HEK293 (cell line): ENCODE data around the gene MACROD1.

ENCODE experiments used
- CTCF ChIA-PET: fragments of 350-600 bp; formaldehyde crosslinking; extraction: SDS; loops from one replicate; lab custom pipeline; 2021; ENCODE audit warnings: antibody characterized with exemption; lab: Yijun Ruan, JAX
- POLR2A ChIA-PET: fragments of 300-600 bp; formaldehyde crosslinking; extraction: SDS; loops from one replicate; lab custom pipeline; 2020; ENCODE audit warnings: antibody characterized with exemption, inconsistent platforms; lab: Yijun Ruan, JAX
- H3K27ac ChIP-seq: fragments of 200-500 bp; sonication (Bioruptor generic); 2 replicates; pipeline ENCODE4 v1.5.1; 2014; ENCODE audit warnings: low read depth, low read length, control low read depth, inconsistent platforms; ENCODE audit errors: extremely low read depth
- H3K36me3 ChIP-seq, 2 experiments: fragments of 200-500 bp in 1 of 2; sonication (Bioruptor generic) in 1 of 2; 1 replicate in 1 of 2; 2 replicates in 1 of 2; pipeline ENCODE4 v1.5.1; 2014 to 2017; ENCODE audit warnings: inconsistent platforms in 2 of 2, low read length in 2 of 2; ENCODE audit not compliant: control insufficient read depth in 2 of 2, insufficient read depth in 1 of 2
- H3K4me1 ChIP-seq: fragments of 200-500 bp; sonication (Bioruptor generic); 2 replicates; pipeline ENCODE4 v1.5.1; 2014; ENCODE audit warnings: mild to moderate bottlenecking, low read length, inconsistent platforms; ENCODE audit not compliant: control insufficient read depth, insufficient read depth
- H3K4me3 ChIP-seq: 2 replicates; pipeline ENCODE4 v1.5.1; 2011; ENCODE audit warnings: low read depth, mild to moderate bottlenecking, control low read depth, low read length, moderate library complexity
- H3K9me3 ChIP-seq: fragments of 200-500 bp; sonication (Bioruptor generic); 2 replicates; pipeline ENCODE4 v1.5.1; 2014; ENCODE audit warnings: low read depth, low read length, inconsistent platforms; ENCODE audit not compliant: control insufficient read depth, insufficient read depth
- BCL11A ChIP-seq: fragments of 450-650 bp; formaldehyde crosslinking; IDR thresholded peaks from 2 replicates; pipeline ENCODE4 v1.5.1; 2016; ENCODE audit warnings: low read depth, missing biosample characterization, missing genetic modification characterization
- GLIS1 ChIP-seq: fragments of 450-650 bp; formaldehyde crosslinking; IDR thresholded peaks from 2 replicates; pipeline ENCODE4 v1.5.1; 2016; ENCODE audit warnings: missing biosample characterization, missing genetic modification characterization
- KLF16 ChIP-seq: fragments of 450-650 bp; formaldehyde crosslinking; IDR thresholded peaks from 2 replicates; pipeline ENCODE4 v1.5.1; 2017; ENCODE audit warnings: missing biosample characterization, missing genetic modification characterization
- SP2 ChIP-seq: fragments of 450-650 bp; formaldehyde crosslinking; IDR thresholded peaks from 2 replicates; pipeline ENCODE4 v1.5.1; 2016; ENCODE audit warnings: missing biosample characterization, missing genetic modification characterization
- SP7 ChIP-seq: fragments of 450-650 bp; formaldehyde crosslinking; IDR thresholded peaks from 2 replicates; pipeline ENCODE4 v1.5.1; 2016; ENCODE audit warnings: missing biosample characterization, missing genetic modification characterization
- TCF7L2 ChIP-seq: IDR thresholded peaks from 2 replicates; pipeline ENCODE4 v1.6.1; 2011; ENCODE audit warnings: low read depth, mild to moderate bottlenecking, inconsistent platforms, low read length, moderate library complexity, borderline replicate concordance
- ZBTB17 ChIP-seq: fragments of 450-650 bp; formaldehyde crosslinking; IDR thresholded peaks from 2 replicates; pipeline ENCODE4 v1.5.1; 2016; ENCODE audit warnings: missing biosample characterization, missing genetic modification characterization
- ZEB2 ChIP-seq: fragments of 450-650 bp; formaldehyde crosslinking; IDR thresholded peaks from 2 replicates; pipeline ENCODE4 v1.5.1; 2016; ENCODE audit warnings: missing biosample characterization, missing genetic modification characterization
- ZFP3 ChIP-seq: fragments of 450-650 bp; formaldehyde crosslinking; IDR thresholded peaks from 2 replicates; pipeline ENCODE4 v1.5.1; 2016; ENCODE audit warnings: low read depth, missing biosample characterization, missing genetic modification characterization
- ZIC2 ChIP-seq: fragments of 450-650 bp; formaldehyde crosslinking; IDR thresholded peaks from 2 replicates; pipeline ENCODE4 v1.5.1; 2016; ENCODE audit warnings: missing biosample characterization, missing genetic modification characterization
- ZNF221 ChIP-seq: fragments of 450-650 bp; formaldehyde crosslinking; IDR thresholded peaks from 2 replicates; pipeline ENCODE4 v1.5.1; 2017; ENCODE audit warnings: missing biosample characterization, missing genetic modification characterization, borderline replicate concordance
- ZNF248 ChIP-seq: fragments of 450-650 bp; formaldehyde crosslinking; IDR thresholded peaks from 2 replicates; pipeline ENCODE4 v1.5.1; 2017; ENCODE audit warnings: missing biosample characterization, missing genetic modification characterization
- ZNF366 ChIP-seq: fragments of 450-650 bp; formaldehyde crosslinking; conservative IDR thresholded peaks from 2 replicates; pipeline ENCODE4 v1.5.1; 2016; ENCODE audit warnings: missing biosample characterization, missing genetic modification characterization
- ZNF394 ChIP-seq: fragments of 450-650 bp; formaldehyde crosslinking; IDR thresholded peaks from 2 replicates; pipeline ENCODE4 v1.5.1; 2016; ENCODE audit warnings: missing biosample characterization, missing genetic modification characterization, mild to moderate bottlenecking, moderate library complexity, borderline replicate concordance
- ZNF514 ChIP-seq: fragments of 450-650 bp; formaldehyde crosslinking; IDR thresholded peaks from 2 replicates; pipeline ENCODE4 v1.5.1; 2016; ENCODE audit warnings: missing biosample characterization, missing genetic modification characterization
- ZNF549 ChIP-seq: fragments of 450-650 bp; IDR thresholded peaks from 2 replicates; pipeline ENCODE4 v1.5.1; 2018; ENCODE audit warnings: missing biosample characterization, missing genetic modification characterization, mild to moderate bottlenecking, inconsistent platforms, moderate library complexity
- ZNF660 ChIP-seq: fragments of 450-650 bp; IDR thresholded peaks from 2 replicates; pipeline ENCODE4 v1.5.1; 2018; ENCODE audit warnings: missing biosample characterization, mild to moderate bottlenecking, missing genetic modification characterization
- ZNF701 ChIP-seq: fragments of 450-650 bp; formaldehyde crosslinking; IDR thresholded peaks from 2 replicates; pipeline ENCODE4 v1.5.1; 2016; ENCODE audit warnings: missing biosample characterization, missing genetic modification characterization
- ZNF792 ChIP-seq: fragments of 450-650 bp; formaldehyde crosslinking; IDR thresholded peaks from 2 replicates; pipeline ENCODE4 v1.5.1; 2016; ENCODE audit warnings: missing biosample characterization, missing genetic modification characterization
- ZNF843 ChIP-seq: fragments of 450-650 bp; formaldehyde crosslinking; IDR thresholded peaks from 2 replicates; pipeline ENCODE4 v1.5.1; 2016; ENCODE audit warnings: missing biosample characterization, missing genetic modification characterization
- TF ChIP-seq, protein P1 (sequence below): fragments of 450-650 bp; IDR thresholded peaks from 2 replicates; pipeline ENCODE4 v1.5.1; 2018; ENCODE audit warnings: missing biosample characterization, mild to moderate bottlenecking, missing genetic modification characterization
- TF ChIP-seq, protein P2 (sequence below): fragments of 450-650 bp; formaldehyde crosslinking; optimal IDR thresholded peaks from 2 replicates; pipeline ENCODE3; 2016; ENCODE audit warnings: missing biosample characterization, mild to moderate bottlenecking, missing genetic modification characterization
- TF ChIP-seq, protein P3 (sequence below): fragments of 450-650 bp; formaldehyde crosslinking; IDR thresholded peaks from 2 replicates; pipeline ENCODE4 v1.5.1; 2016; ENCODE audit warnings: missing biosample characterization, missing genetic modification characterization
- TF ChIP-seq, protein P4 (sequence below): fragments of 450-650 bp; formaldehyde crosslinking; IDR thresholded peaks from 2 replicates; pipeline ENCODE4 v1.5.1; 2016; ENCODE audit warnings: missing biosample characterization, missing genetic modification characterization

The MACROD1 gene

DNA sequence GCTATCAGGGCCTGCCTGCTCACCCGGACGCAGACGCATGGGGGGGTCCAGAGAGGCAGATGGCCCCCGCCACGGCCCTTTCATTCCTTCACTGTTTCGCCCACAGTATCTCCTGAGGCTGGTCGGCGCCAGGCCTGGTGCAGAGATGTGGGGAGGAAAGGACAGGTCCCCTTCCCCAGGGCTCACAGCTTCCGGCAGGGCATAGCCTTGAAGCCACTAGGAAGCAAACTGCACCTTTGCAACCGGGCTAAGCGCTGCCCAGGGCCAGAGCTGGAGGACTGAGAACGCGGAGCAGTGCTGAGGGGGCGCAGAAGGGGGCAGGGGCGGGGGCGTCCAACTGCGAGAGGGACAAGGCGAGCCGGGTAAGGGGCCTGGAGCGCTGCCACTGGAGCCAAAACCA is 150.4 kb downstream of the MACROD1 start (continued):
- TF ChIP-seq, protein P1, sequence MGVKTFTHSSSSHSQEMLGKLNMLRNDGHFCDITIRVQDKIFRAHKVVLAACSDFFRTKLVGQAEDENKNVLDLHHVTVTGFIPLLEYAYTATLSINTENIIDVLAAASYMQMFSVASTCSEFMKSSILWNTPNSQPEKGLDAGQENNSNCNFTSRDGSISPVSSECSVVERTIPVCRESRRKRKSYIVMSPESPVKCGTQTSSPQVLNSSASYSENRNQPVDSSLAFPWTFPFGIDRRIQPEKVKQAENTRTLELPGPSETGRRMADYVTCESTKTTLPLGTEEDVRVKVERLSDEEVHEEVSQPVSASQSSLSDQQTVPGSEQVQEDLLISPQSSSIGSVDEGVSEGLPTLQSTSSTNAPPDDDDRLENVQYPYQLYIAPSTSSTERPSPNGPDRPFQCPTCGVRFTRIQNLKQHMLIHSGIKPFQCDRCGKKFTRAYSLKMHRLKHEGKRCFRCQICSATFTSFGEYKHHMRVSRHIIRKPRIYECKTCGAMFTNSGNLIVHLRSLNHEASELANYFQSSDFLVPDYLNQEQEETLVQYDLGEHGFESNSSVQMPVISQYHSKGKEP (tag by site-specific recombination) = no peak
- no peak for TF ChIP-seq ZNF843 (tag by site-specific recombination)
- TF ChIP-seq ZFP3 = no peak
- no peak for TF ChIP-seq ZNF394 (tag by site-specific recombination)
- no peak for TF ChIP-seq ZNF248 (tag by site-specific recombination)
- no peak for TF ChIP-seq ZNF366 (tag by site-specific recombination)
- TF ChIP-seq KLF16 (tag by site-specific recombination) = no peak
- no peak for TF ChIP-seq ZNF660 (tag by site-specific recombination)
- no peak for TF ChIP-seq ZNF221 (tag by site-specific recombination)
- no peak for TF ChIP-seq ZNF549 (tag by site-specific recombination)

DNA sequence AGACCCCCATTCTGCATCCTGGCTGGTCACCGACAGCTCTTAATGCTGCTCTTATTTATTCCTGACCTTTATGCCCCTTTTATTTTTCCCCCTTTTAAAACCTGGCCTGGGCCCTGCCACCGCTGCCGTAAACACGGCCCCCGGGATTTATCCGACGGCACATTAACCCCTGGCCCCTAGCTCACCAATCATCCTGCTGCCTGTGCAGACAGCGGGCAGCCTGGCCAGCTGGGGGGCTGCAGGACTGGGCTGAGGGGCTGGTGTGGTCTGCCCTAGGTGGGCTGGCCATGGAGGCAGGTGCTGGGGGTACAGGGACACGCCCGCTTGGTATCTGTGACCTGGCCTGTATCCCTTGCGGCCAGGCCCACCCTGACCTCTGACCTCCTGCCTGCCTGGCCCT is 151.6 kb downstream of the MACROD1 start:
- no peaks in the 10 kb centered on the region for H3K36me3 ChIP-seq
- no peak overlapping the region for H3K4me3 ChIP-seq
- TF ChIP-seq BCL11A (tag by site-specific recombination) (0 out of 2 replicates have a peak, but pooled peaks have one; percentile 40), TCF7L2 (no peak)
- no peaks in the 10 kb centered on the region for H3K4me1 ChIP-seq
- no peak overlapping the region for H3K27ac ChIP-seq
- POLR2A ChIA-PET = no interaction called here
- no peaks in the 10 kb centered on the region for H3K9me3 ChIP-seq
- CTCF ChIA-PET = no interaction called here

DNA sequence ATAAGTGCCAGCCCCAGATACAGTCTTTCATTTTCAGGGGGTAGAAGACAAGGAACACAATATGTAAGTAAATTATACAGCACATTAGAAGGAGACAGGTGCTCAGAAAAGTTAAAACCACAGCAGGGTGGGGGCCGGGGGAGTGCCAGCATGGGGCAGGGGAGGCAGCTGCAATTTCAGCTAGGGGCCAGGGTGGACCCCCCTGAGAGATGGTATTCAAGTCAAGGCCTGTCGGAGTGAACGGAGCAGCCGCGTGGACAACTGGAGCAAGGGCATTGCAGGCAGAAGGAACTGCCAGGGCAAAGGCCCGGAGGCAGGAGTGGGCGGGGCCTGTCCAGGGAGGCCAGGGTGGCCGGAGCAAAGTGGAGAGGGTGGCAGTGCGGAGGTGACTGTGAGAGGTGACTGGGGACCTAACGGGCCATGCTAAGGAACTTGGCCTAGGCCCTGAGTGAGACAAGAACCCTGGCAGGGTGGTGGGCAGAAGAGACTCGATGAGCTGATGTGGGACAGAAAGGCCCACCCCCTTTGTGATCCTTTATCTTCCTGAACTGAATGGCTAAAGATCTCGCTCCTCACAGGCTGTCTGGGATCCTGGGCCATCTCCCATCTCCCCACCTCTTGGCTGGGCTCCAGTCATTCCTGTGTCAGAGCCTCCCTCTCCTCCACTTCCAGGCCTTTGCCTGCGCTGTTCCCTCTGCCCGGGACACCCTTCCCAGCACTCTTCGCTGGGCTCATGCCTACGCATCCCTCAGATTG is 152.6 kb downstream of the MACROD1 start:
- ChIA-PET POLR2A (no interaction called here), CTCF (no interaction called here)
- H3K36me3 ChIP-seq = no peaks in the 10 kb centered on the region
- H3K27ac ChIP-seq = no peak overlapping the region
- H3K9me3 ChIP-seq = no peaks in the 10 kb centered on the region
- H3K4me3 ChIP-seq = no peak overlapping the region
- TF ChIP-seq ZNF514 (no peak), ZIC2 (tag by site-specific recombination) (peak; percentile 28; the same call in 1 of the 2 replicates), ZBTB17 (peak; percentile 34; the same call in 1 of the 2 replicates), ZEB2 (tag by site-specific recombination) (no peak), ZNF701 (tag by site-specific recombination) (no peak), ZNF792 (tag by site-specific recombination) (no peak), GLIS1 (peak; percentile 45; the same call in 1 of the 2 replicates), SP2 (tag by site-specific recombination) (peak; percentile 21; the same call in 1 of the 2 replicates)
- no peaks in the 10 kb centered on the region for H3K4me1 ChIP-seq

DNA sequence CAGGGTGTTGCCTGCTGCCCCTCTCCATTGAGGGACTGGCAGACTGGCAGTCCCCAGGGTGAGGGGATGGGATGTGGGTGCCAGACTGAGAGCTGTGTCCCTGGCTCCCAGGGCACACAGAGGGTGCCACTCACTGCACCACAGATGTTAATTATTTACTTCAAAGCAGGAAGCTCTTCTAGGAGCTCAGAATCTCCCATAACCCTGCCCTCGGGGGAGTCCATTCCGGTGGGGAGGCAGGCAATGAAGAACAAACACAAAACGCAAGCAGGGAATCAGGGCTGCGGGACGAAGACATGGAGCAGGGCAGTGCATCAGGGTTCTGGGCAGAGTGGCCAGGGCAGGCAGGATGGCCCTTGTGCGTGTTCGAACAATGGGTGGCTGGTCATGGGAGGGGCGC is 154.5 kb downstream of the MACROD1 start:
- Histone ChIP-seq H3K4me1 (no peaks in the 10 kb centered on the region), H3K36me3 (no peaks in the 10 kb centered on the region), H3K4me3 (no peak overlapping the region), H3K9me3 (no peaks in the 10 kb centered on the region), H3K27ac (no peak overlapping the region)
- ChIA-PET CTCF (no interaction called here), POLR2A (no interaction called here)
- TF ChIP-seq, protein P2, sequence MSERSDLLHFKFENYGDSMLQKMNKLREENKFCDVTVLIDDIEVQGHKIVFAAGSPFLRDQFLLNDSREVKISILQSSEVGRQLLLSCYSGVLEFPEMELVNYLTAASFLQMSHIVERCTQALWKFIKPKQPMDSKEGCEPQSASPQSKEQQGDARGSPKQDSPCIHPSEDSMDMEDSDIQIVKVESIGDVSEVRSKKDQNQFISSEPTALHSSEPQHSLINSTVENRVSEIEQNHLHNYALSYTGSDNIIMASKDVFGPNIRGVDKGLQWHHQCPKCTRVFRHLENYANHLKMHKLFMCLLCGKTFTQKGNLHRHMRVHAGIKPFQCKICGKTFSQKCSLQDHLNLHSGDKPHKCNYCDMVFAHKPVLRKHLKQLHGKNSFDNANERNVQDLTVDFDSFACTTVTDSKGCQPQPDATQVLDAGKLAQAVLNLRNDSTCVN = no peak
- TF ChIP-seq ZNF549 (tag by site-specific recombination) = no peak
- TF ChIP-seq, protein P3, sequence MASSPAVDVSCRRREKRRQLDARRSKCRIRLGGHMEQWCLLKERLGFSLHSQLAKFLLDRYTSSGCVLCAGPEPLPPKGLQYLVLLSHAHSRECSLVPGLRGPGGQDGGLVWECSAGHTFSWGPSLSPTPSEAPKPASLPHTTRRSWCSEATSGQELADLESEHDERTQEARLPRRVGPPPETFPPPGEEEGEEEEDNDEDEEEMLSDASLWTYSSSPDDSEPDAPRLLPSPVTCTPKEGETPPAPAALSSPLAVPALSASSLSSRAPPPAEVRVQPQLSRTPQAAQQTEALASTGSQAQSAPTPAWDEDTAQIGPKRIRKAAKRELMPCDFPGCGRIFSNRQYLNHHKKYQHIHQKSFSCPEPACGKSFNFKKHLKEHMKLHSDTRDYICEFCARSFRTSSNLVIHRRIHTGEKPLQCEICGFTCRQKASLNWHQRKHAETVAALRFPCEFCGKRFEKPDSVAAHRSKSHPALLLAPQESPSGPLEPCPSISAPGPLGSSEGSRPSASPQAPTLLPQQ (tag by site-specific recombination) = no peak
- TF ChIP-seq, protein P4, sequence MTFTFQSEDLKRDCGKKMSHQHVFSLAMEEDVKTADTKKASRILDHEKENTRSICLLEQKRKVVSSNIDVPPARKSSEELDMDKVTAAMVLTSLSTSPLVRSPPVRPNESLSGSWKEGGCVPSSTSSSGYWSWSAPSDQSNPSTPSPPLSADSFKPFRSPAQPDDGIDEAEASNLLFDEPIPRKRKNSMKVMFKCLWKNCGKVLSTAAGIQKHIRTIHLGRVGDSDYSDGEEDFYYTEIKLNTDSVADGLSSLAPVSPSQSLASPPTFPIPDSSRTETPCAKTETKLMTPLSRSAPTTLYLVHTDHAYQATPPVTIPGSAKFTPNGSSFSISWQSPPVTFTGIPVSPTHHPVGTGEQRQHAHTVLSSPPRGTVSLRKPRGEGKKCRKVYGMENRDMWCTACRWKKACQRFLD (tag by site-specific recombination) = no peak
- TF ChIP-seq SP7 (tag by site-specific recombination) = no peak
